Kidney epithelial cell (primary cell): ENCODE measurements around the gene C4orf46. TPM values are rescaled to one million over a fixed set of nuclear protein-coding genes. Genes with fewer than 3 reads are reported as not detected.

ENCODE experiments used
- DNase-seq: peaks from one replicate; pipeline ENCODE4 v3.0.0-alpha.2; 2010; ENCODE audit warnings: low read depth
- H3K27me3 ChIP-seq: 2 replicates; pipeline ENCODE4 v1.6.0; 2011; ENCODE audit warnings: low read length; ENCODE audit not compliant: control insufficient read depth, insufficient read depth
- H3K36me3 ChIP-seq: 2 replicates; pipeline ENCODE4 v1.5.1; 2011; ENCODE audit warnings: low read length; ENCODE audit not compliant: control insufficient read depth, insufficient read depth
- H3K4me3 ChIP-seq: 2 replicates; pipeline ENCODE4 v1.5.1; 2011; ENCODE audit warnings: low read depth, mild to moderate bottlenecking, control low read depth, low read length
- CTCF ChIP-seq: IDR thresholded peaks from 2 replicates; pipeline ENCODE4 v1.5.1; 2011; ENCODE audit warnings: mild to moderate bottlenecking, moderate library complexity, low read length, control low read depth, inconsistent platforms; ENCODE audit not compliant: insufficient read depth, poor library complexity, severe bottlenecking
- total RNA-seq: library from RNA; depleted of rRNA; stranded (reverse); fragments of >200 nt; gene quantifications from 2 replicates; pipeline ENCODE4 v1.2.3, GENCODE V29; 2015

Gene C4orf46
- total RNA-seq, 1 donor from 2014 or later: 14.1 TPM

- no peak overlapping the region for H3K4me3 ChIP-seq
- no peak for DNase-seq
- TF ChIP-seq CTCF: no peak
- H3K36me3 ChIP-seq: no peaks in the 10 kb centered on the region
- no peaks in the 10 kb centered on the region for H3K27me3 ChIP-seq
Observed at GRCh38 chr4:158682066-158682465, 10.4 kb upstream of the C4orf46 start.

DNA sequence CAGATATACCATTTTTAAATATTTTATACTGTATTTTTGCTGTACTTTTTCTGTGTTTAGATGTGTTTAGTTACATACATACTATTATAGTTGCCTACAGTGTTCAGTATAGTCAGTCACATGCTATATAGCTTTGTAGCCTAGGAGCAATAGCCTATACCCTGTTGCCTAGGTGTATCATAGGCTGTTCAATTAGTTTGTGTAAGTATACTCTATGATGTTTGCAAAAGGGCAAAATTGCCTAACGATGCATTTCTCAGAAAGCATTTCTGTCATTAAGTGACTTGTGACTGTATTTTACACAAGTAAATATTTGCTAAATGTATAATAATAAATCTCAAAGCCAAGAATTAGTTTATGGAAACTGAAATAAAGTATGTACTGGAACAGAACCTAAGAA is 9.9 kb upstream of the C4orf46 start:
- no peak for TF ChIP-seq CTCF
- H3K27me3 ChIP-seq: no peaks in the 10 kb centered on the region
- H3K4me3 ChIP-seq: no peak overlapping the region
- no peaks in the 10 kb centered on the region for H3K36me3 ChIP-seq
- no peak for DNase-seq

- Histone ChIP-seq H3K4me3 (no peak overlapping the region), H3K36me3 (no peaks in the 10 kb centered on the region), H3K27me3 (no peaks in the 10 kb centered on the region)
- TF ChIP-seq CTCF: no peak
- DNase-seq: no peak
Observed at GRCh38 chr4:158678767-158679166, 7.1 kb upstream of the C4orf46 start.

DNA sequence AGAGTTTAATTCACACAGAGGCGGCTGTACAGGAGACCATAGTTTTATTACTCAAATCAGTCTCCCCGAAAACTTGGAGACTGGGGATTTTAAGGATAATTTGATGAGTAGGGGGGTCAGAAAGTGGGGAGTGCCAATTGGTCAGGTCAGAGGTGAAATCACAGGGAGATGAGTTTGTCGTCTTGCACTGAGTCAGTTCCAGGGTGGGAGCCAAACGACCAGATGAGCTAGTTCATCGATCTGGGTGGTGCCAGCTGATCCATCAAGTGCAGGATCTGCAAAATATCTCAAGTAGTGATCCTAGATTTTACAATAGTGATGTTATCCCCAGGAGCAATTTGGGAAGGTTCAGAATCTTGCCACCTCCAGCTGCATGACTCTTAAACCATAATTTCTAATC is 4.4 kb upstream of the C4orf46 start:
- Histone ChIP-seq H3K4me3 (no peak overlapping the region), H3K27me3 (no peaks in the 10 kb centered on the region), H3K36me3 (no peaks in the 10 kb centered on the region)
- no peak for TF ChIP-seq CTCF
- no peak for DNase-seq

DNA sequence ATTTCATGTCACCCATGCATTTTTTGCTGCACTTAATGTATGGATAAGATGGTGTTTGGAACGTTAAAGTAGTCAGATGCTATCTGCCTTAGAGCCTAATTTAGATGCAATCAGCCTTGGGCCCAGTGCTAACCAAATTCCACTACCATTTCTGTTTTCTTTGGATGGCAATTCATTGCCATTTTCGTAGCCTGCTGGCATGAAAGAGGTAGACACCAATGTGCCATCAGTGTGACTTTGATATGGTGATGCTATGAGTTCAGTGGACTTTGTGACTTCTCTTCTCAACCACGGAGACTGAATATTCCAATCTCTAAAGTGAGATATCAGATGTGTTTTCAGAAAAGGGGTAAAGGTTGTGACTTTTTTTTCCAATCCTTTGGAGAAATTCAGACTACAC is 1.9 kb upstream of the C4orf46 start:
- H3K27me3 ChIP-seq: no peaks in the 10 kb centered on the region
- H3K36me3 ChIP-seq: no peaks in the 10 kb centered on the region
- H3K4me3 ChIP-seq: no peak overlapping the region
- no peak for TF ChIP-seq CTCF
- no peak for DNase-seq

- DNase-seq: peak; percentile 96
- Histone ChIP-seq H3K4me3 (peak within 1 kb of the TSS; percentile 94), H3K36me3 (no peaks in the 10 kb centered on the region), H3K27me3 (no peaks in the 10 kb centered on the region)
- TF ChIP-seq CTCF: peak; percentile 77
Observed at GRCh38 chr4:158671915-158672806, 474 bp upstream of the C4orf46 start, which contains the start of gene ETFDH. Gene ETFDH (plus strand): TSS chr4:158672296. CDS start chr4:158672457, 161 bp downstream.
